Body of pancreas (tissue), 4 donors: Measurements from ENCODE around the gene TMEM115. TPM values are rescaled to one million over a fixed set of nuclear protein-coding genes. Genes with fewer than 3 reads are reported as not detected.
"Not testable (repeated sequence)": the region's sequence is repeated elsewhere in the genome, so short reads cannot be mapped to it uniquely, and the experiment has no call there.

Experiments used
- ATAC-seq: fragments of 150-250 bp; one replicate; pipeline ENCODE4 v1.9.1; 2016
- DNase-seq, 4 donors: peaks; one replicate each; pipeline ENCODE4 v3.0.0-alpha.2; 2019
- H3K27ac ChIP-seq, 4 donors: fragments of 200-600 bp; sonication (generic); 1 replicate in 3 of 4; 2 replicates in 1 of 4; pipeline versions ENCODE4 v1.5.1 to v1.6.1; 2016 to 2019; ENCODE audit warnings: mild to moderate bottlenecking in 1 of 4, mixed read lengths in 1 of 4, moderate library complexity in 1 of 4
- H3K27me3 ChIP-seq, 2 donors: fragments of 200-600 bp; sonication (generic); one replicate each; pipeline ENCODE4 v1.6.0; 2016; ENCODE audit warnings: mild to moderate bottlenecking in 1 of 2
- H3K36me3 ChIP-seq, 2 donors: fragments of 200-600 bp; sonication (generic); replicated peaks in 1 of 2; 2 replicates each; pipeline ENCODE4 v1.5.1; 2016; ENCODE audit warnings: low read depth in 2 of 2; ENCODE audit not compliant: insufficient read depth in 1 of 2
- H3K4me1 ChIP-seq: fragments of 200-600 bp; sonication (generic); one replicate; pipeline ENCODE4 v1.6.0; 2016
- H3K4me3 ChIP-seq, 2 donors: fragments of 200-600 bp; sonication (generic); 1 replicate in 1 of 2; 2 replicates in 1 of 2; pipeline ENCODE4 v1.5.1; 2016 to 2019
- H3K9me3 ChIP-seq, 3 donors: fragments of 200-600 bp; sonication (generic); 1 replicate in 2 of 3; 2 replicates in 1 of 3; pipeline ENCODE4 v1.5.1; 2016
- CTCF ChIP-seq, 7 experiments: fragments of 450-650 bp in 4 of 7; fragments of 200-600 bp in 3 of 7; sonication (generic) in 3 of 7; IDR thresholded peaks; one replicate each; pipeline ENCODE4 v1.5.1; 2016 to 2019; ENCODE audit warnings: antibody characterized with exemption in 7 of 7
- POLR2A ChIP-seq, 3 donors: fragments of 450-650 bp; IDR thresholded peaks; one replicate each; pipeline ENCODE4 v1.6.1; 2016; ENCODE audit warnings: antibody characterized with exemption in 3 of 3, mild to moderate bottlenecking in 2 of 3
- WGBS, 2 donors: methylation state at CpG; one replicate each; pipeline ENCODE4 v1.1.5; 2017; 5-methylcytosine and 5-hydroxymethylcytosine counted together
- intact Hi-C: fragments of 100-400 bp; cut with DNase I; formaldehyde crosslinking; loops from one replicate; pipeline ENCODE4 v1.15.1; 2023
- total RNA-seq, 2 donors: library from RNA; depleted of rRNA; stranded (reverse); fragments of >200 nt; gene quantifications; one replicate each; pipeline ENCODE4 v1.1.0, GENCODE V29; 2016

Gene TMEM115
- total RNA-seq, 2 donors from 2014 or later, result 39.4 to 54.1 TPM

DNA sequence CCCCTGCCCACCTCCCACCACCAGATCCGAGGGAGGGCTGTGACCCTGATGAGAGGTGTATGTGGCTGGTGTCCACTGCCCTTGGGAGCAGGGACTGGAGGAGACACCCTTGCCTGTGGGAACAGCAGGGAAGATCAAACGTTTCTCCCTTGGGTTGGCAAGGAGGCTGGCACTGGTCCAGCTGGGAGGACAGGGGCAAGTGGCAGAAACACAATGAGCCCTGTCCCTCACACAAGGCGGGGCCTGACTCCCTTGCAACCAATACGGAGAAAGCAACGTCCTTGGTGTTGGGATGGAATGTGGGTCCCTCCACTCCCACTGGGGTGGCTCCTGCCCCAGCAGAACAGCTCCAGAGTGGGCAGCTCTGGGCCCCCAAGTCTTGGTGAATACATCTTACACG lies 42.0 kb downstream of the TMEM115 start:
- 61 to 64% methylated on average over 5 to 6 of the region's 6 CpGs for WGBS, 2 donors
- no peak overlapping the region for H3K4me3 ChIP-seq

GRCh38 chr3:50316657-50317242 lies 42.6 kb downstream of the TMEM115 start:
- ATAC-seq, result no peak
- WGBS, 2 donors, result 65 to 75% methylated on average over 2 to 9 of the region's 9 CpGs
- H3K9me3 ChIP-seq, result no peaks in the 10 kb centered on the region
- H3K27ac ChIP-seq, result peak overlapping the region in 1 of 4 donors; percentile 23
- intact Hi-C loops, result no loop called here
- TF ChIP-seq CTCF (IDR thresholded peaks at IDR 0.05) (no peak), POLR2A (IDR thresholded peaks at IDR 0.05) (peak in 1 of 3 donors; percentile 19)
- no peaks in the 10 kb centered on the region for H3K27me3 ChIP-seq
- H3K4me3 ChIP-seq, result no peak overlapping the region
- H3K36me3 ChIP-seq, result peaks cover 0 to 5% of the 10 kb centered on the region in 2 donors
- no peak for DNase-seq
- H3K4me1 ChIP-seq, result peaks cover 37% of the 10 kb centered on the region

More for the DNA sequence above, 42.0 kb downstream of the TMEM115 start:
- Histone ChIP-seq H3K27me3 (no peaks in the 10 kb centered on the region), H3K9me3 (no peaks in the 10 kb centered on the region), H3K27ac (peak overlapping the region in 1 of 4 donors; percentile 23), H3K4me1 (peaks cover 43% of the 10 kb centered on the region), H3K36me3 (peaks cover 0 to 5% of the 10 kb centered on the region in 2 donors)
- no peak for TF ChIP-seq POLR2A (IDR thresholded peaks at IDR 0.05)
- intact Hi-C loops, result no loop called here
- ATAC-seq, result no peak
- no peak for DNase-seq

- TF ChIP-seq POLR2A (IDR thresholded peaks at IDR 0.05), result no peak
- TF ChIP-seq CTCF (IDR thresholded peaks at IDR 0.05), result no peak
- no peaks in the 10 kb centered on the region for H3K9me3 ChIP-seq
- ATAC-seq, result no peak
- no peak overlapping the region for H3K4me3 ChIP-seq
- H3K4me1 ChIP-seq, result peaks cover 27% of the 10 kb centered on the region
- H3K27me3 ChIP-seq, result no peaks in the 10 kb centered on the region
- H3K27ac ChIP-seq, result no peak overlapping the region
- no peak for DNase-seq
- WGBS, 2 donors, result 90 to 95% methylated on average over 4 of the region's 4 CpGs
- intact Hi-C loops, result no loop called here
- H3K36me3 ChIP-seq, result peaks cover 0 to 5% of the 10 kb centered on the region in 2 donors
Measured at GRCh38 chr3:50314816-50315215, 44.5 kb downstream of the TMEM115 start.

GRCh38 chr3:50314342-50314741 lies 45.0 kb downstream of the TMEM115 start:
- no peak for TF ChIP-seq POLR2A (IDR thresholded peaks at IDR 0.05)
- TF ChIP-seq CTCF (IDR thresholded peaks at IDR 0.05), result no peak
- DNase-seq (peak in 1 of 4 donors; percentile 18), ATAC-seq (no peak)
- Histone ChIP-seq H3K36me3 (peaks cover 0 to 5% of the 10 kb centered on the region in 2 donors), H3K27me3 (no peaks in the 10 kb centered on the region), H3K27ac (no peak overlapping the region), H3K9me3 (no peaks in the 10 kb centered on the region), H3K4me3 (no peak overlapping the region), H3K4me1 (peaks cover 27% of the 10 kb centered on the region)
- intact Hi-C loops, result no loop called here
- 67 to 72% methylated on average over 3 of the region's 3 CpGs for WGBS, 2 donors

- H3K4me3 ChIP-seq, H3K27ac ChIP-seq, H3K36me3 ChIP-seq, intact Hi-C loops, H3K4me1 ChIP-seq, ATAC-seq, DNase-seq, H3K27me3 ChIP-seq, H3K9me3 ChIP-seq: not testable (repeated sequence)
- WGBS, 2 donors, result 81% methylated on average over 4 of the region's 32 CpGs; no CpG with 5 or more reads in 1 of the 2 donors
Measured at GRCh38 chr3:50312041-50312440, 47.3 kb downstream of the TMEM115 start.

Other genes starting within 250 kb of the TMEM115 start
- gene SEMA3F, start 204.2 kb downstream of the TMEM115 start, total RNA-seq, result 10 to 100 TPM in 1 of 2 donors, 1 to 10 TPM in 1; 5.2 to 25.4 TPM
- not detected for gene GNAT1, start 167.9 kb downstream of the TMEM115 start, total RNA-seq
- gene SLC38A3, start 154.2 kb downstream of the TMEM115 start, total RNA-seq, result 10 to 100 TPM in 1 of 2 donors, 1 to 10 TPM in 1; 4.6 to 48.0 TPM
- gene GNAI2, start 123.3 kb downstream of the TMEM115 start, total RNA-seq, result 10 to 100 TPM; 46.2 to 53.7 TPM
- 100 to 1,000 TPM in 1 of 2 donors, 10 to 100 TPM in 1; 71.1 to 116 TPM for gene SEMA3B, start 90.4 kb downstream of the TMEM115 start, total RNA-seq
- gene LSMEM2, start 80.4 kb downstream of the TMEM115 start, total RNA-seq, result not detected
- 100 to 1,000 TPM in 1 of 2 donors, 10 to 100 TPM in 1; 75.8 to 103 TPM for gene IFRD2, start 67.1 kb downstream of the TMEM115 start, total RNA-seq
- 1 to 10 TPM in 1 of 2 donors, under 1 TPM in 1; 0.99 to 2.3 TPM for gene HYAL3, start 60.1 kb downstream of the TMEM115 start, total RNA-seq
- gene NAA80, start 60.1 kb downstream of the TMEM115 start, total RNA-seq, result 10 to 100 TPM in 1 of 2 donors, 1 to 10 TPM in 1; 4.4 to 11.2 TPM
- 10 to 100 TPM; 13.0 to 20.4 TPM for gene HYAL1, start 55.9 kb downstream of the TMEM115 start, total RNA-seq
- gene HYAL2, start 36.8 kb downstream of the TMEM115 start, total RNA-seq, result 10 to 100 TPM; 35.6 to 48.3 TPM
- gene TUSC2, start 31.3 kb downstream of the TMEM115 start, total RNA-seq, result 10 to 100 TPM; 12.9 to 31.6 TPM
- gene RASSF1, start 18.7 kb downstream of the TMEM115 start, total RNA-seq, result 10 to 100 TPM; 26.7 to 30.0 TPM
- 1 to 10 TPM; 1.3 to 2.3 TPM for gene ZMYND10, start 13.8 kb downstream of the TMEM115 start, total RNA-seq
- 10 to 100 TPM; 27.0 to 30.9 TPM for gene NPRL2, start 8.7 kb downstream of the TMEM115 start, total RNA-seq
- gene CYB561D2, start 8.7 kb downstream of the TMEM115 start, total RNA-seq, result 10 to 100 TPM; 11.4 to 29.0 TPM
- 1 to 10 TPM; 1.3 TPM for gene CACNA2D2, start 144.1 kb upstream of the TMEM115 start, total RNA-seq
- gene C3orf18, start 208.2 kb upstream of the TMEM115 start, total RNA-seq, result 10 to 100 TPM in 1 of 2 donors, 1 to 10 TPM in 1; 6.3 to 11.4 TPM
- gene HEMK1, start 210.0 kb upstream of the TMEM115 start, total RNA-seq, result 1 to 10 TPM; 6.7 to 9.6 TPM